AG08396 (cell line): ENCODE results near the gene HTRA1.

Source experiments
- DNase-seq: peaks from one replicate; pipeline ENCODE4 v3.0.0; 2012; ENCODE audit warnings: low spot score, mixed read lengths

Gene HTRA1

GRCh38 chr10:122474131-122474818 is 12.9 kb downstream of the HTRA1 start:
- DNase-seq = no peak

GRCh38 chr10:122475100-122475499 is 13.7 kb downstream of the HTRA1 start:
- DNase-seq = no peak

DNA sequence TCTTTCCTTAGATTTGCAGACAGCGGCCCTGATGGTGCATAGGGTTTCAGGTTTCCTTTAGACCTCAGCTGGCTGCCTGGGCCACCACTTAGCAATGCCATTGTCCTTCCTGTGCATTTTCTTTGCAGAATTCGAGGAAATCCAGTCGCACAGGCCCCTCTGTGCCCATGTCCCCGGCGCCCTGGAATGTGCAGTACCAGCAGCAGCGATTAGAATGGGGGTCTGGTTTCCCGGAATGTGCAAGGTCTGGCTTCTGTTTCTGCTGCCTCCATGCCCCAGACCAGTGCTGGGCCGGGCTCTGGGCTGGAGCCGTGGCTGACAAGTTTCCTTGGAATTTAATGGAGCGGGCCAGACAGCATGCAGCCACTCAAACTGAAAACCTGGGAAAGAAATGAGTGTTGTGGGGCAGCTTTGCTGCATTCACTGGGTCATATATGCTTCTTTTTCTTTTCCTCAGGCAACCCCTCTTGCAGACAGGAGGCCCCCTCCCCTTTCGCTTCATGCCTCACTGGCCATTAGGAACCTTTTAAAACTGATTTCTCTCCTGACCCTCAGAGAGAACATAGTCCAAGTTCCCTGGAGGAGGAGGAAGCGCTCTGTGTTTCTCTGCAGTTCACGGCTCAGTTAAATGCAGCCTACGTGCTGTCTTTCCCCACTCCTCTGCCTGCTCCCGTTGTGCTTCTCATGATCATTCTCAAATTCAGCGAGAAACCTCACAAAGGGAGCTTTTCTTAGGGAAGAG is 14.4 kb downstream of the HTRA1 start:
- DNase-seq = peak; percentile 69

- no peak for DNase-seq
Measured at GRCh38 chr10:122476333-122476695, 15.0 kb downstream of the HTRA1 start.

GRCh38 chr10:122477436-122477835 is 16.1 kb downstream of the HTRA1 start:
- no peak for DNase-seq

- no peak for DNase-seq
Measured at GRCh38 chr10:122478971-122479370, 17.6 kb downstream of the HTRA1 start.

- DNase-seq = no peak
Measured at GRCh38 chr10:122480146-122480833, 18.9 kb downstream of the HTRA1 start.

DNA sequence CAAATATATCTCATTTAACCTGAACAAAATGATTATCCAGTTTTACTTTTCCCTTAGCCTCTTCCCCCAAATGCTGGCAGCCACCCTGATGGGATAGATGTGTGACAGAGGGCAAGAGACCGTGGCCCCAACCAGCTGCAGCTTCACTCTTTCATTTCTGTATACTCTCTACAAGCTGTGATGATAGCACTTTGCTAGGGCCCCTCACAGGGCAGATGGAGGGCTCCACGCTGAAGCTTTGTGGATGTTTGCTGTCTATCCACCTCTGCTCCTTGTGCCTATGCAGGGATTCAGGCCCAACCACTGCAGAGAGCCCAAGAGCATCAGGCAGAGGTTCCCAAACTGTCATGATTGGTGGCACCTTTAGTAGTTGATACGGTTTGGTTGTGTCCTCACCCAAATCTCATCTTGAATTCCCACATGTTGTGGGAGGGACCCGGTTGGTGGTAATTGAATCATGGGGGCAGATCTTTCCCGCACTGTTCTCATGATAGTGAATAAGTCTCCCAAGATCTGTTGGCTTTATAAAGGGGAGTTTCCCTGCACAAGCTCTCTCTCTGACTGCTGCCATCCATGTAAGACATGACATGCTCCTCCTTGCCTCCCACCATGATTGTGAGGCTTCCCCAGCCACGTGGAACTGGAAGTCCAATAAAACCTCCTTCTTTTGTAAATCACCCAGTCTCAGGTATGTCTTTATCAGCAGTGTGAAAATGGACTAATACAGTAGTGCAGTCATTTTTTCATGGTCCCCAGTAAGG is 20.1 kb downstream of the HTRA1 start:
- DNase-seq = no peak

DNA sequence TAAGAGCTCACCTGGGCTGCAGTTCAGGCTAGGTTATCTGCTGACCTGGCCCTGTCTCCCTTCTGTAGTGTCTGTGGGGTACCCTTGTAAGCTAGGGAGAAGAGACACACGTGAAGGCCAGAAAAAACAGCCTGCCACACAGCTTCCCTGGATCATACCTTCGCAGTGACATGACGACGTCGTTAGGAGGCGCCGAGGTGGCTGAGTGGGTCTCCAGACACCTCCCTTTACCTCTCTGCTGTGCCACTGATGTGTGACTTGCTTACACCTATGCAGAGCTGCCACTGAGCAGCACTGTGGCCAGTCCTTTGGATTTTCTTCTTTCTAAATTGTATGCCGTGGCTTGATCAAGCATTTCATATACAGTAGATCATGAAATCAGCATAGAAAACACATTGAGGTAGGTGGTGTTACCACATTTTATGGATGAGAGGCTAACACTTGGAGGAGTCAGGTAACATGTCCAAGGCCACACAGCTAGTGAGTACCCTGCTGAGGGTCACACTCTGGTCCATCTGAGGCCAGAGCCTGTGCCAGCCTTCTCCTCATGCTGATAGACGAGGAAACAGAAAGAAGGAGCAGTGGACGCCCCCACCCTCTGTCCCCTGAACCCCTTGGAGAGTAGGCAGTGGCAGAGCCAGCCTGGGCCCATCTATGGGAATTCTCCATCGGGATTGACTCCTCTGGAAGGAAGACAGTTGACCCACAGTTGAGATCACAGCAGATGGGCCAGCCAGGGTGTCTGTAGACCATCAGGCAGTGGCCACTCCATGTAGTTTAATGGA is 23.1 kb downstream of the HTRA1 start:
- no peak for DNase-seq

DNA sequence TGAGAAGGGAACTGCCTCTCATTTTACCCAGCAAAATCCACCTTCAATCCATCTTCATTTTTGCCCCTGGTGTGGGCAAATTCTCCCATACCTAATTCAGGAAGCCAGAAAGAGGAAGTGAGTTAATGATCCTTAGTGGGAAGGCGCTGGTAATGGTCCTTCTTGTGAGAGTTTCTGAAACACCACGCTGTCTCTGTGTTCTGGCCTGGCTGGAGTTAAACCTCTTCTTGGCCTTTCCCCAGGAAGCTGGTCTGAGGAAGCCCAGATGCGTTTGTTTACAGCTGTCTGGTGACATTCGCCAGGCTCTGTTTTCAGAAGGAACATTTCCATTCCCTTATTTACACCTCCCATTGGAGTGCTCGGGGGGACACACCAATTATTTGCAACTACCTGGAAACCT is 24.3 kb downstream of the HTRA1 start:
- DNase-seq = peak; percentile 47

GRCh38 chr10:122486406-122487080 is 25.2 kb downstream of the HTRA1 start:
- no peak for DNase-seq

DNA sequence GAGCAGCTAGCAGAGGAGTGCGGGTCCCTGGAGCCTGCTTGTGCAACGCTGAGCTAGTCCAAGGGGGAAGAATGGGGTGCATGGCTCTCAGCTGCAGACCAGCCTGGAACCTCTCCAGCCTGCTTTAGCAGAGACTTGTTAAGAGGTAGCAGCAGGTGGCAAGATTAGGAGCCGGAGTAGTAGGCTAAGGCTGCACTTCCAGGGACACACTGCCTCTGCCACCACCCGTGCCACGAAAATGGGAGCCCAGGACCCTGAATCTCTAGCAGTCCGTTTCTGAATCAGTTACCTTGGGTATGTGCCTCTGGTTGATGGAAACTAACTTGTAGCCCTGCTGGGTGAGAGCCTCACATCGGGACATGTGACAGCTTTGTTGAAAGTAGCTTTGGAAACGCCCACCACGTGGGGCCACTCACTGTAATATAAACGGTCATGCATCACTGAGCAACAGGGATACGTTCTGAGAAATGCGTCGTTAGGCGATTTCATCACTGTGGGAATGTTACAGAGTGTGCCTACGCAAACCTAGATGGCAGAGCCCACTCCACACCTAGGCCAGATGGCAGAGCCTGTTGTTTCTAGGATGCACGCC is 25.9 kb downstream of the HTRA1 start:
- DNase-seq = no peak

GRCh38 chr10:122490268-122490667 is 28.9 kb downstream of the HTRA1 start:
- no peak for DNase-seq

GRCh38 chr10:122490786-122491680 is 29.7 kb downstream of the HTRA1 start:
- no peak for DNase-seq

DNA sequence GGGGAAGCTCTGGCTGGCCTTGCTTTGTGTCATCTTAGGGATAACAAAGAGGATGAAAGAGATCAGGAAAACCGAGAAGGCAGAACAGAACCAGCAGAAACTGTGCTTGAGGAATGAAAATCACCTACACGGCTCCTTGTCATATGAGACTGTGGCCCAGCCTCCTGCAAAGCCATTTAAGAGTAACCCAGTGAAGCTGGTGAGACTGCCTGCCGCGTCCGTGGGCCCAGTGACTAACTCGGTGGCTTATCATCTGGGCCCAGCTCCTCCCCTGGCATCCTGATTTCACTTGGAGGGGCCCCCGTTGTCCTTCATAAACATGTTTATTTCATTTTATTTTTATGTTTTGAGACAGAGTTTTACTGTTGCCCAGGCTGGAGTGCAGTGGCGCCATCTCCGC is 30.7 kb downstream of the HTRA1 start:
- no peak for DNase-seq

GRCh38 chr10:122492999-122493481 is 31.7 kb downstream of the HTRA1 start:
- DNase-seq = no peak

- DNase-seq = no peak
Measured at GRCh38 chr10:122493761-122494160, 32.4 kb downstream of the HTRA1 start.

DNA sequence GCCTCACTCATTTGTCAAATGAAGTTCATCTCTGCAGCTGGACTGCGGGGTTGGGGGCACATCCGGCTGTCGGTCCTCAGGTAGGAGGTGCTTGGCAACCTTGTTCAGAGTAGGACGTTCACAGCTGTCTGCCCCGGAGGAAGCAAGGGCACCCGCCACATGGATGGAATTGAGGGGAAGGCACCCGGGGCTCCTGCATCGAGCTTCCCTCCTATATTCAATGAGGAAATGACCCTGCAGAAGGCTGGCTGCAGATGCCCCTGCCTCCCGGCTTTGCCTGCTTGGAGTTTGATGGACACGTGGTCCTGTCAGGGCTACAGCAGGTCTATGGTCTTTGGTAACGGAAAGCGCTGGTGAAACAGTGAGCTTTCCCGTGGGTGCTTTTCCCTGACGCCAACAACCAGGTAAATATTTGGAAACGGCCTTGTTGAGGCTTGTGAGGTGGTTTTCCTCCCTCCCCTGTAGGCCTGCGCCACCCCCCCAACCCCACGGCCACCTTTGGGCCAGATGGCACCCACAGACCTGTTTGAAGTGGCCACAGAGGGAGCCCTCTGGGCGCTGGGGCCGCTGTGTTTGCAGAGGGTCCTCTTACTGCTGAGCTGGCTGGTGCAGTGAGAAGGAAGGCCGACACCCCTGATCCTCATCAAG is 32.9 kb downstream of the HTRA1 start:
- DNase-seq = no peak

DNA sequence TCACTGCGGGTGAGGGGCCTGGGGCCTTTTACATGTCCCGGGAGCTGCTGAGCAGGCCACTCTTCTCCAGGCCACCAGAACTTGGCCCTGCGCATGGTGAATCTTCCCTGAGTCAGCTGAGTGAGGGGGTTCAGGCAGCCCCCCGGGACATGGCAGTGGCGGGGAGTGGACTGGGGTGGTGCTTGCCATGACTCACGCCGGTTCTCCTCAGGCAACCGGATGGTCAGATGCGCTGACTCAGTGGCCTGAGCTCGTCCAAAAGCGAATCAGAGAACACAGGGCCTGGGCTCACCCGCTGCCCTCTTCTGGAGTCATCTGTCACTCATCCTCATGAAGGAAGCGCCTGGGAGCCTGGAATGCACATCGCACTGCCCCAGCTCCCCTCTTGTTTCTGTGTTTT is 33.5 kb downstream of the HTRA1 start:
- DNase-seq = no peak
